H4 (cell line): ENCODE measurements around the gene FLRT2. TPM values are rescaled to one million over a fixed set of nuclear protein-coding genes. Genes with fewer than 3 reads are reported as not detected.

Experiments
- DNase-seq: peaks from one replicate; pipeline ENCODE4 v3.0.0-alpha.2; 2015; ENCODE audit warnings: low spot score
- total RNA-seq: library from RNA; depleted of rRNA; stranded (reverse); fragments of >200 nt; shearing (Covaris generic); gene quantifications from 2 replicates; pipeline ENCODE4 v1.2.3, GENCODE V29; 2014

Gene FLRT2
- total RNA-seq, 1 experiment from 2014 or later: 13.7 TPM

DNA sequence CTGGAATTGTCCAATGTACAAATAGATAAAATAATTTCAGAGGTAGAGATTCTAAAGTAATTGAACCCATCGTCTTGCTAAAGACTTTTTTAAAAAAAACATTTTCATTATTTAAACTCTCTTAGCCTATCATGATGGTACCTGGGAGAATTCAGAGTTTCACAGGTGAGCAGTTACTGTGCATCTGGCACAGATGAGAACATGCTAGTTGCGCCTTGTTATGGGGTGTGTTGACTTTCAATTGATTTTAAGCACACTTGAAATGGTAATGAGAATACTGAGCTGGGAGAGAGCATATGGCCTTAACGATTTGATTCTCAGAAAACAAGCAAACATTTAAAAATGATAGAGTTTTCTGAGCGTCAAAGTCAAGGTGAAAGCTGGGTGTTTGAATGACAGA is 66.6 kb downstream of the FLRT2 start:
- DNase-seq: no peak

DNA sequence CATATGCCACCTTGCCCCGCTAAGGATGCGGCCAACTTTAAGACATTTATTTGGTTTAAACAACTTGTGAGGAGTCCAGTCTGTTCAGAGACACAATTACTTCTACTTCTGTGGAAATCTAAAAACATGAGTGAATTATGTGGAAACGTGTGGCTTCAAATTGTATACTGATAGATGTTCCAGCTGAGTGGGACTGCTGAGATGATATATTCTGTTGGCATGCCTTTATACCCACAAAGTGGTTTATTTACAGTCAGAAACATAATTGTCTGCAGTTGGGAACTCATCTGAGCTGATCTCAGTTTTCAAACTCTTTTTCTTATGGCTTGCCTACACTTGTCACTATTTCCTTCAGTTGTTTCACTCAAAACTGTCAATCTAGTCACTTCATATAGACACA is 67.8 kb downstream of the FLRT2 start:
- DNase-seq: no peak

DNA sequence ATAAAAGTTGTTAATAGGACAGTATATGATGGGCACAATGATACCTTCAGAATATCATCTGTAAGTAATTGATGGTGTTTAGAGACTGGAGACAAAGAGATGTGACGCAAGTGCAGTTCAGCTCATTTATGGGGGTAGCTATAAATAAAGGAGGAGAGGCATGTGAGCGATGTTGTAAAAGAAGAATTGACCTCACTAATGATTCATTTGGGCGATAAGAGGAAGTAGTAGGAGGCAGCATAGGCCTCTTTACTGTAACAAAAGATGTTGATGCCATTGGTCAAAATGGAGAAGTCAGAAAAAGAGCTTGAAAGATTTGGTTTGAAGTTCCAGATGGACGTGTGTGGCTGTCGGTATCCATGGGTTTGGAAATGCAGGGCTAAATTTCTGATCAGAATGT is 70.0 kb downstream of the FLRT2 start:
- DNase-seq: no peak

DNA sequence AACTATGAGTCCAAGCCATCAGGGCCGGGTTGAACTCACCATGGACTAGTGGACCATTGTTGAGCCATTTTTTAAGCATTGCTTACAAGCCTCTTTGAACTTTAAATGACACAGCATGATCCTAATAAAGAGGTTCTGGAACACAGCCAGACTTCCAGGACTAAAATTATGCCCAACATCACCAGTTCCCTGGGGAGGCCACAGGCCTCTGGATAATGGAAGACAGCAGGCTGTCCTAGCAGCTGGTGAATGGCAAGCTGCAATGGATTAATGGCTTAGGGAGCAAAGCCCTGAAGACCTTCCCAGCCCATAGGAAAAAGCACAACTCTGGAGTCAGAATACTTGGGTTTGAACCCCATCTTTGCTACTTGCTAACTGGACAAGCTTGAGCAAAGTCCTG is 71.3 kb downstream of the FLRT2 start:
- DNase-seq: no peak

DNA sequence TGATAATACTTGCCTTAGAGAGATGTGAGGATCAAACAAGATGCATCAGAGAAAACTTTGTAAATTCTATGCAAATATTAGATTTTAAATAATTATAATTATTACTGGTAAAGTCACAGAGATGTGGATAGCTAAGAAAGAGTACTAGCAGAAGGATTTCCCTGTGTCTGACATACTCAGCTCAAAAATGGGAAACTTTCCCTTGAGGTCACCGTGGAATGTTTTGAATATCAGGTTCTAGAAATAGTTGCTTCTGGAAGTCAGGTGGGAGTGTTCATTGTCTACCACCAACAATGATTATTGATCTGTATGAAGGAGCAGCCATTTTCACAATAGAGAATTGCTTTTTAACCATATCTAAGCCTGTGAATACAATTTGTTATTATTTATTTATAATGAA is 71.7 kb downstream of the FLRT2 start:
- no peak for DNase-seq

DNA sequence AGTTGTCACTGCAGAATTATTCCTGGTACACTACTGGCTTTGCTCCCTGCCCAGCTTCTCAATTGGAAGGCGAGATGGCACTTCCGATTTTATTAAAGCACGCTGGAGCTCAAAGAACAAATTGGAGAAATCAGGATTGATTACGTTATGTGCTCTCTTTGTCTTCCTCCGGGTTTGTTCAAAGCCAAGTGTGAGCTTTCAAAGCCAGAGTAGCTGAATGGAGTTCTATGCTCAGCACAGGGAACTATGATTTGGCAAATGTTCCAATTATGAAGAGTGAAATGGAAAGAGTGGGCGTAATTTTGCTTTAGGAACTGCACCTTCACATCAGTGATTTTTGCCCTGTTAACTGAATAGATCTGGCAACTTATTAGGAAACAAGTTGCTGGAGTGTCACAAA is 72.4 kb downstream of the FLRT2 start:
- no peak for DNase-seq

DNA sequence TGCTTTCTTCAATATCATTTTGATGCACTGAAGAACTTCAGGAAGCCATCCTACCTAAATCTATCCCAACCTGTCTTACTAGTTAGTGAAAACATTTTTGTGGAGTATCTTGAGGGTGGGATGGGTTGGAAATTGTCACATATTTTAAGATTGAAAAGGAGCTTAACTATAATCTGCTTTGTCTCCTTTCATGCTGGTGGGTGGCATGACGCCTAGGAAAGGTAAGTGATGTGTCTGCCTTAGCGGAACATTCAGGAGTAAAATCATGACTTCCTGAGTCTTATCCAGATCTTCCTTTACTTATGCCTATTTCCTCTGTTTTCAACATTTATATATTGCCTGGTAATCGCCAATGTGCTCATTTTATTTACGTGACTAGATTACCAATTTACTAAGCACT is 74.1 kb downstream of the FLRT2 start:
- no peak for DNase-seq

GRCh38 chr14:85604714-85605113 is 74.8 kb downstream of the FLRT2 start:
- DNase-seq: no peak

GRCh38 chr14:85607651-85608081 is 77.7 kb downstream of the FLRT2 start:
- DNase-seq: peak; percentile 34

GRCh38 chr14:85613496-85613895 is 83.6 kb downstream of the FLRT2 start:
- no peak for DNase-seq

DNA sequence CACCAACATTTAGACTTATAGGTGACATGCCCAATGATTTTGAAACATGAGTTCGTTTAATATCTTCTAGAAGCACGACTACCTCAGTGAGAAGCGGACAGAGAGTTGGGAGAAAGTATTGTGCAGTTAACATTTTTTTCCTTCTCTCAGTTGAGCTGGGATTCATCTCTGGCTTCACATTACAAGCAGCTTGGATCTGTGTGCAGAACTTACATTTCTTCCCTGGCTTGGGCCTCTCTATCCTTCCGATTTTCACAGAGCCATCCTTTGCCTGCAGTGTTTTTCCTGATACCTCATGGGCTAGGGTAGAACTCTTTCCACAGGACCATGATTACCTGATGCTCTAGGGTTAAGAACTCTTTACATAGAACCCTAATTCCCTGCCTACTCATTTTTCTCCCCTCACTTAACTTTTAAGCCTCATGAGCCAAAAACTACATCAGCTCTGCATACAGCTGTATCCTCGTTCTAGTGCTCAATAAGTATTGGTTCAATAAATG is 86.5 kb downstream of the FLRT2 start:
- DNase-seq: no peak

- no peak for DNase-seq
These were observed 86.9 kb downstream of the FLRT2 start for GRCh38 chr14:85616886-85617285.

DNA sequence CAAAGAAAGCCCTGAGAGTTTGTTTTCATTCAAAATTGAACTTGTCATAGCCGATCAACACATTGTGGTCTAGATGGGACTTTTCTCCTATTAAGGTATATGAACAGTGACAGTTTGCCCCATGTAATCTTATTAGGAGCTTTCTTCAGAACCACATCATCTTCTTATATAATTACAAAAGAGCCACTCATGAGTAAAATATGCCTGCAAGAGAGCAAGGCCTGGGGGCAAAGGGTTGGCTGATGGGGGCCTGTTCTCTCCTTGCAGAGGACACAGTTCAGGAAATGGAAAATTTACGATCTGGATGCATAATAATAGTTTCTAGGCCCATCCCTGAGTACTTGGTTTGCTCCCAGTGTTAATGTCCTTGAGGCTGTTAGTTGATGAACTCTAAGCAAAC is 87.8 kb downstream of the FLRT2 start:
- DNase-seq: no peak

- no peak for DNase-seq
These were observed 88.4 kb downstream of the FLRT2 start for GRCh38 chr14:85618390-85618789.

DNA sequence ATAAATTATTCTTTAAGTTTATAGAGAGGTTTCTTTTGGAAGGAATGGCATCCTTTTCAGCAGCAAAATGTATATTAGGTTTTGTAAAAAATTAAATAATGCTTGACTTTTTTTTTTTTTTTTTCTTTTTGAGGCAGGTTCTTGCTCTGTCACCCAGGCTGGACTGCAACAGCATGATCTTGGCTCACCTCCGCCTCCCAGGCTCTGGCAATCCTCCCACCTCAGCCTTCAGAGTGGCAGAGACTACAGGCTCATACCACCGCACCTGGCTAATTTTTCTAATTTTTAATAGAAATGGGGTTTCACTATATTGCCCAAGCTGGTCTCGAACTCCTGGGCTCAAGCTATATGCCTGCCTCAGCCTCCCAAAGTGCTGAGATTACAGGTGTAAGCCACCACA is 89.0 kb downstream of the FLRT2 start:
- DNase-seq: no peak

DNA sequence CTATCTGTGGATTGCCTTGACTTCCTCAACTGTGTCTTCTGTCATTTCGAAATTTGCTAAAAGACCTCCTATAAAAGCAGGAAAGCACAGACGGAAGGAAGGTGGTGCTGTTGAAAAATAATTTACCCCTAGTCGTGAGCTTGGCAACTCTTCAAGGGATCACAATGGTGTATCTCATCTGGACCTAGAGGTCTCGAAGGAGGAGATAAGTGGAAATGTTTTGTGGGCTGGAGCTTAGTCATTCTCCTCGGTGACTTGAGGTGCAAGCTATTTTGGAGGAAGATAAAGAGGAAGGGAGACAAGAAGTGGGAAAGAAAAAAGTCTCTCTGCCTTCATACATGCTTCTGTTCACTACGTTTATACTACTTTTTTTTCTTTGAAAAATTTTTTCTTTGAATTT is 89.9 kb downstream of the FLRT2 start:
- no peak for DNase-seq

DNA sequence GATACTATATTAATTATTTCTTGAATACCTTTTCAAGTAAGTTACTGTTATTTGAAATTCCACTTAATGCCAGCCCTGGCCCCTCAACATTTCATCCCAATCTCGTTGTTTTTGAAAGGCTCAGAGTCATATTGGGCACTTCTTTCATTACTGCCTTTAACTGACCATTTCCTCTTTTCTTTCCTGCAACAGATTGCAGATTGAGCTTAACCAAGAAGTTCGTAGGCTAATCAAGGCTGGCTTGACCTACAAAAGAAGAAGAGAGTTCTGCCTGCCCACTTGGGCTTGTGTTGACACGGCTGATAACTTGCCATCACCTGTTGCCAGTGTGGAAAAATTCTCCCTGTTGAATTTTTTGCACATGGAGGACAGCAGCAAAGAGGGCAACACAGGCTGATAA is 91.0 kb downstream of the FLRT2 start:
- DNase-seq: no peak

- no peak for DNase-seq
These were observed 92.2 kb downstream of the FLRT2 start for GRCh38 chr14:85622106-85622505.

- no peak for DNase-seq
These were observed 93.2 kb downstream of the FLRT2 start for GRCh38 chr14:85622986-85623685.

- no peak for DNase-seq
These were observed 96.1 kb downstream of the FLRT2 start for GRCh38 chr14:85625925-85626585.

DNA sequence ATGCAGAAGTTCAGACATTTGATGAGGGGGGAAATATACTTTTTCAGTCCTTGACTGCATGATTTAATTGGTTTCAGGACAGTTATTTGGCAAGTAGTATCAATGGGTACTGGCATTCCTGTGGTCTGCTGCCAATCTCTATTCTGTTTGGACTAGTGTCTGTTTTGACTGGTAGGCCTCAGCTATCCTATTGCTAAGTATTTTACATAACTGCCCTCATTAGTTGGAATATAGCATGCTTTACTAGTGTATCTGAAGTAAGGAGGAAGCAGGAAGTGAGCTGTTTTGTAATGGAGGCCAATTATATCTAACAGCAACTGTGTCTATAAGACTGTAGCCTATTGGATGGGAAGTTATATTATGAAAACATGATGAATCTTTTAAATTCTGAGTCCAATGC is 104.3 kb downstream of the FLRT2 start:
- DNase-seq: peak; percentile 8

DNA sequence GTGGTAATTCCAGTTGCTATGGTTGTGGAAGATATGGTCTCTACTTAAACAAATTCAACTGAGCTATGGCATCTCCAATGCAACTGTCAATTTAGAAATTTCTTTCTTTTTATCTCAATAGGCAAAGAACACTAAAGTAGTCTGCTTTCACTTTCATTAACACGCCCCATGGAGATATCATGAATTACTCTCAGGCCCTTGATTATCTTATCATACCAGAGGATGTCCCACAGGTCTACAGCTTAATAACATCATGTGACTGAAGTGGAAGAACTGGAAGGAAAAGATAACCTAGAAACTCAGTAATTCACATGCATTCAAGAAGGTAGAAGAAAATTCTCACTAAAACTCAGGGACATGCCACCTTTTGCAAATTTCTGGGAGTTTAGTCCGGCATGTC is 114.3 kb downstream of the FLRT2 start:
- no peak for DNase-seq

GRCh38 chr14:85653029-85653428 is 123.1 kb downstream of the FLRT2 start:
- DNase-seq: no peak
